GM21381 (cell line): ENCODE results near the gene TFAP2C.

Experiments
- ATAC-seq: cut with Tn5 transposase; IDR thresholded peaks from one replicate; pipeline ENCODE4 v1.9.1; 2021; ENCODE audit warnings: mild to moderate bottlenecking, moderate library complexity; ENCODE audit not compliant: unreplicated experiment

Gene TFAP2C

GRCh38 chr20:56628873-56629463, at the start of gene TFAP2C:
TFAP2C (plus strand) TSS chr20:56629306; CDS start chr20:56629545, 239 bp downstream.
- ATAC-seq, result no peak

- ATAC-seq, result no peak
These were observed 48.9 kb upstream of the TFAP2C start for GRCh38 chr20:56580226-56580625.

GRCh38 chr20:56581701-56582100, 47.4 kb upstream of the TFAP2C start:
- no peak for ATAC-seq

- ATAC-seq, result no peak
These were observed 46.6 kb upstream of the TFAP2C start for GRCh38 chr20:56582542-56582941.

- no peak for ATAC-seq
These were observed 44.2 kb upstream of the TFAP2C start for GRCh38 chr20:56584916-56585315.

GRCh38 chr20:56587307-56588041, 41.6 kb upstream of the TFAP2C start:
- ATAC-seq, result no peak

GRCh38 chr20:56588996-56589395, 40.1 kb upstream of the TFAP2C start:
- ATAC-seq, result no peak

GRCh38 chr20:56589633-56590032, 39.5 kb upstream of the TFAP2C start:
- ATAC-seq, result no peak

GRCh38 chr20:56590888-56591287, 38.2 kb upstream of the TFAP2C start:
- ATAC-seq, result no peak

GRCh38 chr20:56592211-56592610, 36.9 kb upstream of the TFAP2C start:
- ATAC-seq, result no peak

- no peak for ATAC-seq
These were observed 36.3 kb upstream of the TFAP2C start for GRCh38 chr20:56592817-56593216.

- ATAC-seq, result no peak
These were observed 33.2 kb upstream of the TFAP2C start for GRCh38 chr20:56595746-56596475.

- ATAC-seq, result no peak
These were observed 27.9 kb upstream of the TFAP2C start for GRCh38 chr20:56601166-56601565.

GRCh38 chr20:56604673-56605072, 24.4 kb upstream of the TFAP2C start:
- no peak for ATAC-seq

- ATAC-seq, result no peak
These were observed 23.7 kb upstream of the TFAP2C start for GRCh38 chr20:56605261-56605996.

GRCh38 chr20:56606174-56606945, 22.7 kb upstream of the TFAP2C start:
- ATAC-seq, result no peak

- ATAC-seq, result no peak
These were observed 21.9 kb upstream of the TFAP2C start for GRCh38 chr20:56607061-56607704.

- no peak for ATAC-seq
These were observed 20.7 kb upstream of the TFAP2C start for GRCh38 chr20:56608376-56608775.

GRCh38 chr20:56609321-56609720, 19.8 kb upstream of the TFAP2C start:
- no peak for ATAC-seq

- no peak for ATAC-seq
These were observed 19.0 kb upstream of the TFAP2C start for GRCh38 chr20:56610098-56610497.
